ENCODE measurements around the gene SBDS. TPM values are rescaled to one million over a fixed set of nuclear protein-coding genes. Genes with fewer than 3 reads are reported as not detected.

The SBDS gene
- total RNA-seq, 1 donor from 2014 or later: 72.8 TPM

- H3K4me3 Mint-ChIP-seq: no peak overlapping the region
- peak overlapping the region; percentile 39 for H3K27ac Mint-ChIP-seq
- intact Hi-C loops (cut with micrococcal nuclease): no loop called here
- H3K36me3 Mint-ChIP-seq (ENCODE audit: low read depth): peaks cover 44% of the 10 kb centered on the region
- H3K27me3 Mint-ChIP-seq: no peaks in the 10 kb centered on the region
- no peaks in the 10 kb centered on the region for H3K9me3 Mint-ChIP-seq
- DNase-seq: no peak
- H3K4me1 Mint-ChIP-seq: peaks cover 24% of the 10 kb centered on the region
Measured at GRCh38 chr7:66939325-66939724, 56.1 kb downstream of the SBDS start.

DNA sequence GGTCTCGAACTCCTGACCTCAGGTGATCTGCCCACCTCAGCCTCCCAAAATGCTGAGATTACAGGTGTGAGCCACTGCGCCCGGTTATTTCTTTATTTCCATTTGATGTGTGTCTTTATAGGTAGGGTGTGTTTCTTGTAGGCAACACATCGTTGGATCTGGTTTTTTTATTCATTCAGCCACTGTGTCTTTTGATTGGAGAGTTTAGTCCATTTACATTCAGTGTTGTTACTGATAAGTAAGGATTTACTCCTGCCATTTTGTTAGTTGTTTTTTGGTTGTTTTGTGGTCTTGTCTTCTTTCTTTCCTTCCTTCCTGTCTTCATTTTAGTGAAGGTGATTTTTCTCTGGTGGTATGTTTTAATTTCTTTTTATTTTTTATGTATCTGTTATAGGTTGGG is 57.4 kb downstream of the SBDS start:
- peaks cover 29% of the 10 kb centered on the region for H3K4me1 Mint-ChIP-seq
- H3K9me3 Mint-ChIP-seq: no peaks in the 10 kb centered on the region
- H3K27ac Mint-ChIP-seq: no peak overlapping the region
- DNase-seq: no peak
- peaks cover 37% of the 10 kb centered on the region for H3K36me3 Mint-ChIP-seq (ENCODE audit: low read depth)
- no peaks in the 10 kb centered on the region for H3K27me3 Mint-ChIP-seq
- no peak overlapping the region for H3K4me3 Mint-ChIP-seq
- intact Hi-C loops (cut with micrococcal nuclease): no loop called here

Other genes with a start within 250 kb of the SBDS start
- gene TMEM248, start 74.4 kb downstream of the SBDS start, total RNA-seq: 88.4 and 92.2 TPM in 2 replicates
- 20.9 and 21.1 TPM in 2 replicates for gene TYW1, start 1.2 kb upstream of the SBDS start, total RNA-seq